Endothelial cell of umbilical vein (primary cell): ENCODE measurements around the gene CCR3. TPM values are rescaled to one million over a fixed set of nuclear protein-coding genes. Genes with fewer than 3 reads are reported as not detected.

Experiments
- BruUV-seq: library from RNA; stranded (reverse); fragments of 400-500 nt; replicated peaks from 2 replicates; lab custom pipeline; 2021; lab: Mats Ljungman, UMichigan
- CTCF ChIA-PET: fragments of 300-600, 350-600 bp; sonication (Branson Sonifier 250); formaldehyde crosslinking; loops from one replicate; lab custom pipeline; 2021; ENCODE audit warnings: antibody characterized with exemption, inconsistent platforms; lab: Charles Lee
- POLR2A ChIA-PET: fragments of 300-600, 350-600 bp; sonication (Branson Sonifier 250); formaldehyde crosslinking; loops from one replicate; lab custom pipeline; 2021; ENCODE audit warnings: antibody characterized with exemption, inconsistent platforms; lab: Charles Lee
- DNase-seq: peaks from one replicate; pipeline ENCODE4 v3.0.0-alpha.2; 2011; ENCODE audit warnings: low read depth, low spot score
- FAIRE-seq: peaks from 2 replicates; lab custom pipeline; 2011; peaks lifted over from hg19 to GRCh38; lab: Jason Lieb, UNC
- H2AFZ ChIP-seq: 2 replicates; pipeline ENCODE4 v1.6.0; 2012; ENCODE audit warnings: low read depth, low read length, control low read depth, inconsistent platforms
- H3K27ac ChIP-seq: 2 replicates; pipeline ENCODE4 v1.5.1; 2011; ENCODE audit warnings: low read depth, mild to moderate bottlenecking, control low read depth, low read length, moderate library complexity; ENCODE audit not compliant: insufficient read depth
- H3K27me3 ChIP-seq, 2 experiments: 2 replicates each; pipeline versions ENCODE4 v1.6.0 to v1.6.1; 2011; ENCODE audit warnings: low read length in 2 of 2, mixed read lengths in 1 of 2; ENCODE audit not compliant: control insufficient read depth in 2 of 2, insufficient read depth in 2 of 2
- H3K36me3 ChIP-seq, 2 experiments: 2 replicates in 1 of 2; 3 replicates in 1 of 2; pipeline ENCODE4 v1.5.1; 2011; ENCODE audit warnings: low read length in 2 of 2, mild to moderate bottlenecking in 1 of 2, moderate library complexity in 1 of 2; ENCODE audit not compliant: control insufficient read depth in 2 of 2, insufficient read depth in 2 of 2; ENCODE audit errors: extremely low read depth in 1 of 2
- H3K4me1 ChIP-seq: 3 replicates; pipeline ENCODE4 v1.5.1; 2011; ENCODE audit warnings: mild to moderate bottlenecking, low read length; ENCODE audit not compliant: control insufficient read depth, insufficient read depth; ENCODE audit errors: extremely low read depth
- H3K4me2 ChIP-seq: 2 replicates; pipeline ENCODE4 v1.6.1; 2011; ENCODE audit warnings: low read length, control low read depth, mixed read lengths; ENCODE audit not compliant: insufficient read depth
- H3K4me3 ChIP-seq, 3 experiments: fragments of 200-600 bp in 1 of 3; sonication (generic), shearing (Covaris generic) in 1 of 3; replicated peaks in 1 of 3; 2 replicates each; pipeline ENCODE4 v1.5.1; 2011 to 2016; ENCODE audit warnings: control low read depth in 3 of 3, low read length in 3 of 3, mild to moderate bottlenecking in 2 of 3, inconsistent platforms in 1 of 3, low read depth in 1 of 3, moderate library complexity in 1 of 3; ENCODE audit not compliant: insufficient read depth in 1 of 3
- H3K79me2 ChIP-seq: 2 replicates; pipeline ENCODE4 v1.6.0; 2012; ENCODE audit warnings: low read length, inconsistent platforms; ENCODE audit not compliant: control insufficient read depth, insufficient read depth
- H3K9ac ChIP-seq: replicated peaks from 2 replicates; pipeline ENCODE3; 2011; ENCODE audit warnings: low read length, control low read depth; ENCODE audit not compliant: insufficient read depth; ENCODE audit errors: extremely low read depth
- H3K9me1 ChIP-seq: replicated peaks from 3 replicates; pipeline ENCODE4 v1.6.0; 2011; ENCODE audit warnings: mild to moderate bottlenecking, low read length; ENCODE audit not compliant: control insufficient read depth, insufficient read depth; ENCODE audit errors: extremely low read depth
- H3K9me3 ChIP-seq: replicated peaks from 2 replicates; pipeline ENCODE4 v1.5.1; 2012; ENCODE audit warnings: low read length, inconsistent platforms; ENCODE audit not compliant: control insufficient read depth, insufficient read depth
- H4K20me1 ChIP-seq: replicated peaks from 2 replicates; pipeline ENCODE3; 2011; ENCODE audit warnings: mild to moderate bottlenecking, low read length; ENCODE audit not compliant: control insufficient read depth, insufficient read depth; ENCODE audit errors: extremely low read depth
- EZH2 ChIP-seq: IDR thresholded peaks from 2 replicates; pipeline ENCODE4 v1.6.1; 2012; ENCODE audit warnings: borderline replicate concordance, low read depth, mild to moderate bottlenecking, moderate library complexity, low read length, inconsistent platforms; ENCODE audit not compliant: severe bottlenecking
- FOS ChIP-seq: IDR thresholded peaks from 2 replicates; pipeline ENCODE4 v1.6.1; 2011; ENCODE audit warnings: mild to moderate bottlenecking, low read length, moderate library complexity, borderline replicate concordance; ENCODE audit not compliant: insufficient read depth
- GATA2 ChIP-seq: IDR thresholded peaks from 2 replicates; pipeline ENCODE4 v1.7.0; 2011; ENCODE audit warnings: low read depth, mild to moderate bottlenecking, moderate library complexity, mixed read lengths, low read length; ENCODE audit not compliant: insufficient read length, insufficient read depth
- JUN ChIP-seq: IDR thresholded peaks from 2 replicates; pipeline ENCODE4 v1.6.1; 2011; ENCODE audit warnings: borderline replicate concordance, low read depth; ENCODE audit not compliant: insufficient read length, insufficient read depth
- MAX ChIP-seq: IDR thresholded peaks from 2 replicates; pipeline ENCODE4 v1.6.1; 2011; ENCODE audit not compliant: insufficient read depth, insufficient read length
- MYC ChIP-seq: IDR thresholded peaks from one replicate; pipeline ENCODE4 v1.6.1; 2011; ENCODE audit warnings: mild to moderate bottlenecking, low read depth, low read length
- POLR2A ChIP-seq: IDR thresholded peaks from 2 replicates; pipeline ENCODE4 v1.6.1; 2012; ENCODE audit warnings: low read depth, mild to moderate bottlenecking, control low read depth, low read length
- POLR2AphosphoS5 ChIP-seq: IDR thresholded peaks from 2 replicates; pipeline ENCODE4 v1.6.1; 2012; ENCODE audit warnings: low read depth, mild to moderate bottlenecking, control low read depth, low read length, moderate library complexity; ENCODE audit not compliant: insufficient read depth
- dilution Hi-C: fragments of 300-500 bp; cut with MboI; formaldehyde crosslinking; loops from one replicate; pipeline ENCODE4 v1.15.0; 2019; ENCODE audit warnings: low sequenced_read_pairs; ENCODE audit not compliant: extremely low pct_ligation_motif_present
- intact Hi-C: fragments of 100-400 bp; cut with micrococcal nuclease; formaldehyde crosslinking; loops from one replicate; pipeline ENCODE4 v1.10.0; 2022
- polyA plus RNA-seq, 4 experiments: library from polyadenylated mRNA; depleted of rRNA in 3 of 4; stranded (reverse) in 3 of 4; unstranded in 1 of 4; fragments of >200 nt; gene quantifications; 2 replicates each; pipeline versions ENCODE4 v1.2.1 to v1.2.3, GENCODE V29; 2011 to 2012; ENCODE audit warnings: missing spikeins in 1 of 4
- total RNA-seq: library from RNA; stranded (reverse); gene quantifications from 2 replicates; pipeline ENCODE4 v1.2.3, GENCODE V29; 2021
- TF ChIP-seq, protein P1 (sequence below), 2 donors: IDR thresholded peaks; 1 replicate in 1 of 2; 2 replicates in 1 of 2; pipeline ENCODE4 v1.5.1; 2011; ENCODE audit warnings: low read length in 2 of 2, mild to moderate bottlenecking in 2 of 2, moderate library complexity in 2 of 2, control low read depth in 1 of 2, inconsistent platforms in 1 of 2, low read depth in 1 of 2; ENCODE audit not compliant: insufficient read depth in 1 of 2; ENCODE audit errors: extremely low read depth in 1 of 2

The CCR3 gene
- total and polyA plus RNA-seq, 2 donors (not counting 3 experiments of a cell fraction or from before 2014, with no cell fraction given) = not detected

- no TSS peak for BruUV-seq
- H2AFZ ChIP-seq = no peak overlapping the region
- H3K9ac ChIP-seq = no peak overlapping the region
- no peaks in the 10 kb centered on the region for H3K9me3 ChIP-seq
- no peak overlapping the region for H3K27ac ChIP-seq
- no peaks in the 10 kb centered on the region for H3K36me3 ChIP-seq
- DNase-seq (no peak), FAIRE-seq (no peak)
- TF ChIP-seq MAX = no peak
- TF ChIP-seq POLR2AphosphoS5 = no peak
- no peak for TF ChIP-seq JUN
- TF ChIP-seq, protein P1, sequence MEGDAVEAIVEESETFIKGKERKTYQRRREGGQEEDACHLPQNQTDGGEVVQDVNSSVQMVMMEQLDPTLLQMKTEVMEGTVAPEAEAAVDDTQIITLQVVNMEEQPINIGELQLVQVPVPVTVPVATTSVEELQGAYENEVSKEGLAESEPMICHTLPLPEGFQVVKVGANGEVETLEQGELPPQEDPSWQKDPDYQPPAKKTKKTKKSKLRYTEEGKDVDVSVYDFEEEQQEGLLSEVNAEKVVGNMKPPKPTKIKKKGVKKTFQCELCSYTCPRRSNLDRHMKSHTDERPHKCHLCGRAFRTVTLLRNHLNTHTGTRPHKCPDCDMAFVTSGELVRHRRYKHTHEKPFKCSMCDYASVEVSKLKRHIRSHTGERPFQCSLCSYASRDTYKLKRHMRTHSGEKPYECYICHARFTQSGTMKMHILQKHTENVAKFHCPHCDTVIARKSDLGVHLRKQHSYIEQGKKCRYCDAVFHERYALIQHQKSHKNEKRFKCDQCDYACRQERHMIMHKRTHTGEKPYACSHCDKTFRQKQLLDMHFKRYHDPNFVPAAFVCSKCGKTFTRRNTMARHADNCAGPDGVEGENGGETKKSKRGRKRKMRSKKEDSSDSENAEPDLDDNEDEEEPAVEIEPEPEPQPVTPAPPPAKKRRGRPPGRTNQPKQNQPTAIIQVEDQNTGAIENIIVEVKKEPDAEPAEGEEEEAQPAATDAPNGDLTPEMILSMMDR (IDR thresholded peaks at IDR 0.05; ENCODE audit: extremely low read depth in 1 of 2, insufficient read depth in 1 of 2, low read depth in 1 of 2, low read length in 2 of 2) = no peak
- TF ChIP-seq MYC = no peak
- no peak for TF ChIP-seq FOS
- TF ChIP-seq GATA2 = no peak
- TF ChIP-seq POLR2A = no peak
- no peak for TF ChIP-seq EZH2
- POLR2A ChIA-PET = no interaction called here
- no peaks in the 10 kb centered on the region for H3K4me1 ChIP-seq
- CTCF ChIA-PET = no interaction called here
- no peak overlapping the region for H3K4me3 ChIP-seq
- no peaks in the 10 kb centered on the region for H3K79me2 ChIP-seq
- H3K27me3 ChIP-seq = no peaks in the 10 kb centered on the region
- no peaks in the 10 kb centered on the region for H3K9me1 ChIP-seq
- H4K20me1 ChIP-seq = no peaks in the 10 kb centered on the region
- no peak overlapping the region for H3K4me2 ChIP-seq
- intact Hi-C loops = no loop called here
- dilution Hi-C loops = no loop called here
Observed at GRCh38 chr3:46281551-46281950, 39.3 kb downstream of the CCR3 start.
